ENCODE data around the gene PHLPP2. TPM values are rescaled to one million over a fixed set of nuclear protein-coding genes. Genes with fewer than 3 reads are reported as not detected.

PHLPP2 gene
- total and polyA plus RNA-seq, 2 donors (not counting 1 experiment from before 2014, with no cell fraction given): 9.7 to 13.2 TPM

- H3K4me2 ChIP-seq (ENCODE audit: extremely low read depth, insufficient read depth, low read length): peak within 1 kb of the TSS; percentile 51
- no peaks in the 10 kb centered on the region for H3K9me3 ChIP-seq (ENCODE audit: control insufficient read depth, insufficient read depth, low read depth, low read length)
- peaks cover 20% of the 10 kb centered on the region for H3K27me3 ChIP-seq (ENCODE audit: control insufficient read depth, insufficient read depth, low read length)
- peak within 1 kb of the TSS in 2 of 4 experiments; percentile 15 to 41 for H3K4me3 ChIP-seq (replicated peaks in 1 of 4; ENCODE audit: control extremely low read depth in 1 of 4, insufficient read depth in 1 of 4, low read depth in 3 of 4, low read length in 4 of 4)
- no peak within 1 kb of the TSS for H3K27ac ChIP-seq (ENCODE audit: insufficient read depth, low read length)
- TF ChIP-seq CTCF (conservative IDR thresholded peaks at IDR 0.05 in 1 of 2, IDR thresholded peaks at IDR 0.05 in 1 of 2; ENCODE audit: low read depth in 1 of 2, low read length in 2 of 2): no peak
- peak; percentile 97 for TF ChIP-seq EZH2 (IDR thresholded peaks at IDR 0.05; ENCODE audit: low read length, missing control alignments)
- no peaks in the 10 kb centered on the region for H3K4me1 ChIP-seq (ENCODE audit: control insufficient read depth, extremely low read depth, insufficient read depth, low read length)
- DNase-seq (ENCODE audit: low read depth in 2 of 2): no peak
- H3K36me3 ChIP-seq (ENCODE audit: control insufficient read depth, insufficient read depth, low read length): no peaks in the 10 kb centered on the region
- H3K79me2 ChIP-seq (ENCODE audit: control insufficient read depth, insufficient read depth, low read length): no peaks in the 10 kb centered on the region
- H4K20me1 ChIP-seq (ENCODE audit: control insufficient read depth, extremely low read depth, insufficient read depth, low read length): no peaks in the 10 kb centered on the region
- no peak within 1 kb of the TSS for H3K9ac ChIP-seq (ENCODE audit: insufficient read depth, low read length)
- no peak within 1 kb of the TSS for H2AFZ ChIP-seq (ENCODE audit: low read length)
These were observed 98.3 kb downstream of the PHLPP2 start, which contains the start of gene MARVELD3 for GRCh38 chr16:71626018-71626857. Gene MARVELD3, plus strand, starts transcription at chr16:71626184. Its CDS starts 46 bp downstream, at chr16:71626230.

- Histone ChIP-seq H3K9ac (ENCODE audit: insufficient read depth, low read length) (no peak overlapping the region), H3K79me2 (ENCODE audit: control insufficient read depth, insufficient read depth, low read length) (no peaks in the 10 kb centered on the region), H3K9me3 (ENCODE audit: control insufficient read depth, insufficient read depth, low read depth, low read length) (no peaks in the 10 kb centered on the region), H3K27ac (ENCODE audit: insufficient read depth, low read length) (no peak overlapping the region), H3K4me3 (replicated peaks in 1 of 4; ENCODE audit: control extremely low read depth in 1 of 4, insufficient read depth in 1 of 4, low read depth in 3 of 4, low read length in 4 of 4) (no peak overlapping the region), H4K20me1 (ENCODE audit: control insufficient read depth, extremely low read depth, insufficient read depth, low read length) (no peaks in the 10 kb centered on the region), H3K36me3 (ENCODE audit: control insufficient read depth, insufficient read depth, low read length) (no peaks in the 10 kb centered on the region), H2AFZ (ENCODE audit: low read length) (no peak overlapping the region), H3K4me2 (ENCODE audit: extremely low read depth, insufficient read depth, low read length) (no peak overlapping the region), H3K27me3 (ENCODE audit: control insufficient read depth, insufficient read depth, low read length) (peaks cover 20% of the 10 kb centered on the region), H3K4me1 (ENCODE audit: control insufficient read depth, extremely low read depth, insufficient read depth, low read length) (no peaks in the 10 kb centered on the region)
- no peak for TF ChIP-seq EZH2 (IDR thresholded peaks at IDR 0.05; ENCODE audit: low read length, missing control alignments)
- no peak for TF ChIP-seq CTCF (conservative IDR thresholded peaks at IDR 0.05 in 1 of 2, IDR thresholded peaks at IDR 0.05 in 1 of 2; ENCODE audit: low read depth in 1 of 2, low read length in 2 of 2)
- no peak for DNase-seq (ENCODE audit: low read depth in 2 of 2)
These were observed 99.2 kb downstream of the PHLPP2 start for GRCh38 chr16:71625113-71625850.

- no peak overlapping the region for H3K9ac ChIP-seq (ENCODE audit: insufficient read depth, low read length)
- no peaks in the 10 kb centered on the region for H3K4me1 ChIP-seq (ENCODE audit: control insufficient read depth, extremely low read depth, insufficient read depth, low read length)
- no peak overlapping the region for H2AFZ ChIP-seq (ENCODE audit: low read length)
- DNase-seq (ENCODE audit: low read depth in 2 of 2): no peak
- H3K4me3 ChIP-seq (replicated peaks in 1 of 4; ENCODE audit: control extremely low read depth in 1 of 4, insufficient read depth in 1 of 4, low read depth in 3 of 4, low read length in 4 of 4): no peak overlapping the region
- no peaks in the 10 kb centered on the region for H3K36me3 ChIP-seq (ENCODE audit: control insufficient read depth, insufficient read depth, low read length)
- no peak for TF ChIP-seq CTCF (conservative IDR thresholded peaks at IDR 0.05 in 1 of 2, IDR thresholded peaks at IDR 0.05 in 1 of 2; ENCODE audit: low read depth in 1 of 2, low read length in 2 of 2)
- no peak for TF ChIP-seq EZH2 (IDR thresholded peaks at IDR 0.05; ENCODE audit: low read length, missing control alignments)
- H3K9me3 ChIP-seq (ENCODE audit: control insufficient read depth, insufficient read depth, low read depth, low read length): no peaks in the 10 kb centered on the region
- no peak overlapping the region for H3K4me2 ChIP-seq (ENCODE audit: extremely low read depth, insufficient read depth, low read length)
- no peak overlapping the region for H3K27ac ChIP-seq (ENCODE audit: insufficient read depth, low read length)
- no peaks in the 10 kb centered on the region for H3K79me2 ChIP-seq (ENCODE audit: control insufficient read depth, insufficient read depth, low read length)
- H3K27me3 ChIP-seq (ENCODE audit: control insufficient read depth, insufficient read depth, low read length): peaks cover 20% of the 10 kb centered on the region
- H4K20me1 ChIP-seq (ENCODE audit: control insufficient read depth, extremely low read depth, insufficient read depth, low read length): no peaks in the 10 kb centered on the region
These were observed 100.9 kb downstream of the PHLPP2 start for GRCh38 chr16:71623597-71623996.
